K562 (cell line): ENCODE measurements around the gene PPT2. TPM values are rescaled to one million over a fixed set of nuclear protein-coding genes. Genes with fewer than 3 reads are reported as not detected.
A peak's percentile ranks its signal among the peaks of the same experiment; 100 is the strongest.

ENCODE experiments used
- BCL6 ChIP-seq: fragments of 250-450 bp; sonication (Bioruptor Pico); IDR thresholded peaks from 2 replicates; pipeline ENCODE4 v1.4.0; 2020
- CBX3 ChIP-seq, 2 experiments: IDR thresholded peaks; 1 replicate in 1 of 2; 2 replicates in 1 of 2; pipeline ENCODE4 v1.6.1; 2012; ENCODE audit warnings: inconsistent platforms in 2 of 2, low read length in 2 of 2, borderline replicate concordance in 1 of 2, control low read depth in 1 of 2
- CEBPB ChIP-seq: fragments of 450-650 bp; IDR thresholded peaks from 2 replicates; pipeline ENCODE4 v1.6.1; 2016; ENCODE audit warnings: missing genetic modification characterization, missing compliant biosample characterization
- CREB5 ChIP-seq: fragments of 250-450 bp; sonication (Bioruptor Pico); IDR thresholded peaks from 2 replicates; pipeline ENCODE4 v1.5.0; 2020; ENCODE audit warnings: mild to moderate bottlenecking
- FOXK2 ChIP-seq, 2 experiments: fragments of 450-650 bp; IDR thresholded peaks in 1 of 2; conservative IDR thresholded peaks in 1 of 2; 2 replicates each; pipeline ENCODE4 v1.6.1; 2016; ENCODE audit warnings: low read depth in 2 of 2, mild to moderate bottlenecking in 1 of 2
- MCM3 ChIP-seq: fragments of 450-650 bp; IDR thresholded peaks from 2 replicates; pipeline ENCODE4 v1.6.1; 2016
- MED1 ChIP-seq: sonication (generic); formaldehyde crosslinking; IDR thresholded peaks from 2 replicates; pipeline ENCODE4 v1.8.1; 2023; ENCODE audit warnings: missing genetic modification reagents, borderline replicate concordance
- PHB2 ChIP-seq: fragments of 450-650 bp; IDR thresholded peaks from 2 replicates; pipeline ENCODE4 v1.6.1; 2017; ENCODE audit warnings: low read depth
- PRPF4 ChIP-seq: fragments of 200-400 bp; formaldehyde crosslinking; IDR thresholded peaks from one replicate; pipeline ENCODE4 v1.6.1; 2017; ENCODE audit warnings: low read length, low read depth, mild to moderate bottlenecking; ENCODE audit not compliant: insufficient read depth, poor library complexity, severe bottlenecking
- RAD21 ChIP-seq, 2 experiments: fragments of 250-450 bp in 1 of 2; fragments of 450-650 bp in 1 of 2; sonication (Bioruptor Pico) in 1 of 2; formaldehyde crosslinking in 1 of 2; IDR thresholded peaks in 1 of 2; conservative IDR thresholded peaks in 1 of 2; 2 replicates each; pipeline versions ENCODE4 v1.4.0 to v1.8.0; 2020 to 2022; ENCODE audit warnings: mild to moderate bottlenecking in 2 of 2, moderate library complexity in 1 of 2
- RBBP5 ChIP-seq: fragments of 200-600 bp; sonication (generic); IDR thresholded peaks from 2 replicates; pipeline ENCODE4 v1.6.1; 2012; ENCODE audit warnings: borderline replicate concordance, mild to moderate bottlenecking, low read length, control low read depth, inconsistent platforms; ENCODE audit not compliant: insufficient read depth, poor library complexity, severe bottlenecking
- RBM22 ChIP-seq: fragments of 200-400 bp; formaldehyde crosslinking; IDR thresholded peaks from 2 replicates; pipeline ENCODE4 v1.6.1; 2018; ENCODE audit warnings: low read length, low read depth; ENCODE audit not compliant: poor library complexity, severe bottlenecking
- SMAD2 ChIP-seq: fragments of 150-350 bp; IDR thresholded peaks from 2 replicates; pipeline ENCODE4 v1.6.1; 2014; ENCODE audit warnings: low read depth, mild to moderate bottlenecking, low read length
- SMARCA4 ChIP-seq: fragments of 450-650 bp; IDR thresholded peaks from 2 replicates; pipeline ENCODE4 v1.6.1; 2016
- SMC3 ChIP-seq: conservative IDR thresholded peaks from 2 replicates; pipeline ENCODE4 v1.6.1; 2011; ENCODE audit warnings: low read depth, low read length, improper control_type of control experiment; ENCODE audit not compliant: insufficient read depth
- TAF7 ChIP-seq: fragments of 450-650 bp; IDR thresholded peaks from 2 replicates; pipeline ENCODE4 v1.6.1; 2016; ENCODE audit warnings: missing genetic modification characterization, missing compliant biosample characterization
- TEAD2 ChIP-seq: fragments of 450-650 bp; IDR thresholded peaks from 2 replicates; pipeline ENCODE4 v1.6.1; 2016; ENCODE audit warnings: missing genetic modification characterization, control low read depth, missing compliant biosample characterization
- THRAP3 ChIP-seq: fragments of 450-650 bp; IDR thresholded peaks from 2 replicates; pipeline ENCODE4 v1.6.1; 2016; ENCODE audit warnings: mild to moderate bottlenecking, inconsistent platforms, borderline replicate concordance
- TOE1 ChIP-seq, 2 experiments: fragments of 450-650 bp in 1 of 2; sonication (generic) in 1 of 2; formaldehyde crosslinking in 1 of 2; IDR thresholded peaks; 2 replicates each; pipeline versions ENCODE4 v1.7.1 to v1.8.0; 2016 to 2022; ENCODE audit warnings: borderline replicate concordance in 2 of 2, mild to moderate bottlenecking in 2 of 2, antibody characterized with exemption in 1 of 2, inconsistent platforms in 1 of 2, low read depth in 1 of 2, missing genetic modification reagents in 1 of 2, moderate library complexity in 1 of 2
- YBX1 ChIP-seq: fragments of 450-650 bp; IDR thresholded peaks from 2 replicates; pipeline ENCODE4 v1.7.1; 2016; ENCODE audit warnings: mild to moderate bottlenecking
- ZNF175 ChIP-seq: fragments of 200-800 bp; sonication (Bioruptor generic); IDR thresholded peaks from 2 replicates; pipeline ENCODE4 v1.6.1; 2016; ENCODE audit warnings: low read depth, mild to moderate bottlenecking, missing genetic modification characterization, missing compliant biosample characterization
- ZNF316 ChIP-seq: fragments of 450-650 bp; IDR thresholded peaks from 2 replicates; pipeline ENCODE4 v1.6.1; 2016
- ZNF589 ChIP-seq: fragments of 200-800 bp; sonication (Bioruptor generic); IDR thresholded peaks from 2 replicates; pipeline ENCODE4 v1.6.1; 2016; ENCODE audit warnings: low read depth, missing genetic modification characterization, missing compliant biosample characterization
- polyA plus RNA-seq, 8 experiments: library from polyadenylated mRNA; depleted of rRNA in 4 of 8; stranded (reverse) in 5 of 8; unstranded in 3 of 8; fragments of >200 nt; fragmentation: Nextera tagmentation in 2 of 8; fragmentation: Illumina TruSeq in 1 of 8; extraction: Ambion mirVana in 2 of 8; extraction: Trizol in 1 of 8; gene quantifications; 2 replicates each; pipeline versions ENCODE4 v1.2.1 to v1.2.3, GENCODE V29; 2011 to 2014; ENCODE audit warnings: inconsistent platforms in 1 of 8, missing spikeins in 1 of 8
- total RNA-seq, 7 experiments: library from RNA; depleted of rRNA in 6 of 7; stranded (reverse); fragments of >200 nt in 6 of 7; fragmentation: Illumina TruSeq in 2 of 7; extraction: Trizol in 2 of 7; gene quantifications; 2 replicates each; pipeline versions ENCODE4 v1.2.1 to v1.2.3, GENCODE V29; 2011 to 2021; ENCODE audit warnings: low replicate concordance in 1 of 7
- TF ChIP-seq, protein P1 (sequence below): fragments of 250-450 bp; sonication (Bioruptor Pico); IDR thresholded peaks from 2 replicates; pipeline ENCODE4 v1.8.0; 2022; ENCODE audit warnings: moderate library complexity, mild to moderate bottlenecking, inconsistent platforms

PPT2 gene
- total and polyA plus RNA-seq, 9 of the 15 experiments (the other 6 are each of a cell fraction or from before 2014, with no cell fraction given), result 27.4 to 98.8 (median 69.9) TPM

DNA sequence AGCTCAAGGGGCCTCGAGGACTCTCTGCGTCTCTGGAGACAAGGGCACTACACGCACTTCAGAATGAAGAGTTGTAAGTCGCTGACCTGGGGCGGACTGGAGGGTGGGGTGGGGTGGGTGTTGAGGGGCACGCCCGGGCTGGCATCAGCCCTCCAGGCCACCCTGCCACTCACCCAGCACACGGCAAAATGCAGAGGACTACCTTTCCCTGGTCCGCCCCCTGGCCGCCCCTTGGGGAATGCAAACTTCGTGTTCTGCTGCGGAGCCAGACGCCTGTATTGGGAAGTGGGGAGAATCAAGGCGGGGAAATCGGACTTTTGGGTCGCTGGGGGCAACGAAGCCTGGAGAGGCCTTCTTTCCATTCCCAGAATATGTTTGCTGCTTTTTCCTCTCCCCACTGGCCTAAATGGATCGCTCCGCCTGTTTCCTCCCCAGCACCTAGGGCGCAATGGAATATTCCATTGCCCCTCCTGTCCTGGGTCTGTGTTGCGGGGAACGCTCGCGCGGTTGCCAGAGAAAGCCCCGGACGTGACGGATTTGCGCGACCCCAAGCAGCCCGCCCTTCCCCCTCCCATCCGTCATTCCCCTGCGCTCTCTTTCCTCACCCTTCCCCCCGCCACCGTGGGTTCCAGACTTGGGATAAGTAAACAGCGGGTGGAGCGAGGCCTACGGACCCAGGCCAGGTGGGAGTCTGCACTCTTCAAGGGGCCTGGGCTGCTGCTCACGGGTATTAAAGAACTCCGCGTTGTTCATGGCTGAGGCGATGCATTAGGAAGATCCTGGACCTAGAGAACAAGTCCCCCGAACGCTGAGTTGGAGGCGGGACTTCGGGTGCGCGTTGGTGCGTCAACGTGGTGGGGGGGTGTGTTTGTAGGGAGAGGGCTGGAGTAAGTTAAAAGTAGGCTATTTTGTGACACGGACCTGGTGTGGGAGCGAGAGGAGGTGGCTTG is at the start of gene PPT2 (continued):
- TF ChIP-seq TOE1 (IDR thresholded peaks at IDR 0.05; ENCODE audit: borderline replicate concordance) (peak; percentile 89), TOE1 (CRISPR knock-in tag; IDR thresholded peaks at IDR 0.05; ENCODE audit: borderline replicate concordance, low read depth) (peak; percentile 88; the same call in 1 of the 2 replicates), MCM3 (no peak), YBX1 (no peak), MED1 (CRISPR knock-in tag) (no peak), PHB2 (no peak), THRAP3 (no peak), RAD21 (CRISPR knock-in tag; conservative IDR thresholded peaks at IDR 0.05 in 1 of 2, IDR thresholded peaks at IDR 0.05 in 1 of 2) (peak; percentile 15 to 30; a peak in 3 of 4 replicates), TEAD2 (tag) (no peak), SMAD2 (no peak), ZNF316 (no peak; the same call in 1 of the 2 replicates), ZNF175 (peak; percentile 60; the same call in 1 of the 2 replicates), PRPF4 (no peak), TAF7 (peak; percentile 8; the same call in 1 of the 2 replicates), CEBPB (tag) (0 out of 2 replicates have a peak, but pooled peaks have one; percentile 32), RBBP5 (no peak), CBX3 (IDR thresholded peaks at IDR 0.05; ENCODE audit: borderline replicate concordance in 1 of 2, low read length in 2 of 2) (peak in 1 of 2 experiments; percentile 31; a peak in 2 of 3 replicates), CREB5 (CRISPR knock-in tag) (no peak), ZNF589 (peak; percentile 88), FOXK2 (conservative IDR thresholded peaks at IDR 0.05 in 1 of 2, IDR thresholded peaks at IDR 0.05 in 1 of 2; ENCODE audit: low read depth in 2 of 2) (peak; percentile 97 to 99), SMARCA4 (no peak), BCL6 (CRISPR knock-in tag) (no peak), RBM22 (peak; percentile 73), SMC3 (peak; percentile 11; the same call in 1 of the 2 replicates)
- TF ChIP-seq, protein P1, sequence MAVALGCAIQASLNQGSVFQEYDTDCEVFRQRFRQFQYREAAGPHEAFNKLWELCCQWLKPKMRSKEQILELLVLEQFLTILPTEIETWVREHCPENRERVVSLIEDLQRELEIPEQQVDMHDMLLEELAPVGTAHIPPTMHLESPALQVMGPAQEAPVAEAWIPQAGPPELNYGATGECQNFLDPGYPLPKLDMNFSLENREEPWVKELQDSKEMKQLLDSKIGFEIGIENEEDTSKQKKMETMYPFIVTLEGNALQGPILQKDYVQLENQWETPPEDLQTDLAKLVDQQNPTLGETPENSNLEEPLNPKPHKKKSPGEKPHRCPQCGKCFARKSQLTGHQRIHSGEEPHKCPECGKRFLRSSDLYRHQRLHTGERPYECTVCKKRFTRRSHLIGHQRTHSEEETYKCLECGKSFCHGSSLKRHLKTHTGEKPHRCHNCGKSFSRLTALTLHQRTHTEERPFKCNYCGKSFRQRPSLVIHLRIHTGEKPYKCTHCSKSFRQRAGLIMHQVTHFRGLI (CRISPR knock-in tag), result no peak
